ENCODE measurements around the gene OCA2.
"Not testable (repeated sequence)": the region's sequence is repeated elsewhere in the genome, so short reads cannot be mapped to it uniquely, and the experiment has no call there.

OCA2 gene

GRCh38 chr15:27958911-27959578 lies 140.1 kb downstream of the OCA2 start:
- no peak overlapping the region for H3K18ac ChIP-seq (ENCODE audit: low read length)
- no peak overlapping the region for H4K8ac ChIP-seq (ENCODE audit: low read depth, low read length)
- no peaks in the 10 kb centered on the region for H3K79me1 ChIP-seq (ENCODE audit: low read length)
- no peaks in the 10 kb centered on the region for H3K79me2 ChIP-seq (ENCODE audit: control insufficient read depth, insufficient read depth, low read length, poor library complexity)
- no peaks in the 10 kb centered on the region for H3K27me3 ChIP-seq (ENCODE audit: insufficient read depth, low read length)
- no peak overlapping the region for H2AFZ ChIP-seq (ENCODE audit: insufficient read depth, low read length, poor library complexity)
- no peak overlapping the region for H3K4me2 ChIP-seq (ENCODE audit: low read length)
- H4K12ac ChIP-seq (ENCODE audit: low read depth, low read length), result no peak overlapping the region
- H2AK5ac ChIP-seq (ENCODE audit: low read length), result no peak overlapping the region
- no peak for DNase-seq
- H3K4ac ChIP-seq (ENCODE audit: low read depth, low read length), result no peak overlapping the region
- WGBS (ENCODE audit: extremely low coverage, insufficient coverage, insufficient read length), result no CpG with 5 or more reads among the region's 10 CpGs
- H2BK120ac ChIP-seq (ENCODE audit: insufficient read depth, low read length, poor library complexity), result no peak overlapping the region
- H3K4me1 ChIP-seq (ENCODE audit: control insufficient read depth in 1 of 2, insufficient read depth in 2 of 2, low read length in 2 of 2), result no peaks in the 10 kb centered on the region
- H3K36me3 ChIP-seq (ENCODE audit: control insufficient read depth in 1 of 2, insufficient read depth in 2 of 2, low read length in 2 of 2), result no peaks in the 10 kb centered on the region
- H3K23ac ChIP-seq (ENCODE audit: low read length), result no peak overlapping the region
- no peak overlapping the region for H2BK12ac ChIP-seq (ENCODE audit: low read length)
- no peaks in the 10 kb centered on the region for H3K9me3 ChIP-seq (ENCODE audit: insufficient read depth, low read depth, low read length)
- no peak overlapping the region for H3K9ac ChIP-seq (ENCODE audit: low read length)
- no peak overlapping the region for H3K14ac ChIP-seq (ENCODE audit: low read length)
- no peak overlapping the region for H3K27ac ChIP-seq (ENCODE audit: low read depth, low read length)
- no peak overlapping the region for H3K4me3 ChIP-seq (ENCODE audit: low read depth, low read length)
- no peak overlapping the region for H4K91ac ChIP-seq (ENCODE audit: low read depth, low read length)
- no peak overlapping the region for H2BK5ac ChIP-seq (ENCODE audit: low read depth, low read length, poor library complexity)

DNA sequence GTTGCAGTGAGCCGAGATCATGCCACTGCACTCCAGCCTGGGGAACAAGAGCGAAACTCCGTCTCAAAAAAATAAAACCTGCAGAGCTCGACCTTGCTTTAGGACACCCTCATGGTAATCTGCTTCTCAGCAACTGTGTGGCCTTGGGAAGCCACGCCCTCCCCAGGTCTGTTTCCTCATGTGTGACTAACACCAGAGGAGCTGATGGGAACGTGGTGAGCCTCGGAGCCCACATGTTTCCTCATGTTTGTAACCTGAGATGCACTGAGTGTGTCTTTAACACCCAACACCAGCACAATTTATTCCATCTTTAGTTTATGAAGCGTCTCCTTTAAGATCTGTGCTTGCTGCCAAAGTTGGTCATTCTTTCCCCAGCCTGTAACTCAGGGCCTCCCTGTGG lies 142.8 kb downstream of the OCA2 start:
- H4K91ac ChIP-seq (ENCODE audit: low read depth, low read length), result no peak overlapping the region
- no peak overlapping the region for H2AK5ac ChIP-seq (ENCODE audit: low read length)
- H3K4me1 ChIP-seq (ENCODE audit: control insufficient read depth in 1 of 2, insufficient read depth in 2 of 2, low read length in 2 of 2), result no peaks in the 10 kb centered on the region
- H3K18ac ChIP-seq (ENCODE audit: low read length), result no peak overlapping the region
- H3K9ac ChIP-seq (ENCODE audit: low read length), result no peak overlapping the region
- no peak overlapping the region for H2BK5ac ChIP-seq (ENCODE audit: low read depth, low read length, poor library complexity)
- H4K12ac ChIP-seq (ENCODE audit: low read depth, low read length), result peak overlapping the region; percentile 81
- no peak overlapping the region for H3K4me3 ChIP-seq (ENCODE audit: low read depth, low read length)
- no peak overlapping the region for H3K27ac ChIP-seq (ENCODE audit: low read depth, low read length)
- H3K23ac ChIP-seq (ENCODE audit: low read length), result no peak overlapping the region
- H3K36me3 ChIP-seq (ENCODE audit: control insufficient read depth in 1 of 2, insufficient read depth in 2 of 2, low read length in 2 of 2), result no peaks in the 10 kb centered on the region
- no peaks in the 10 kb centered on the region for H3K79me2 ChIP-seq (ENCODE audit: control insufficient read depth, insufficient read depth, low read length, poor library complexity)
- no peak overlapping the region for H2BK120ac ChIP-seq (ENCODE audit: insufficient read depth, low read length, poor library complexity)
- no peaks in the 10 kb centered on the region for H3K79me1 ChIP-seq (ENCODE audit: low read length)
- no peaks in the 10 kb centered on the region for H3K27me3 ChIP-seq (ENCODE audit: insufficient read depth, low read length)
- no peak overlapping the region for H3K4ac ChIP-seq (ENCODE audit: low read depth, low read length)
- H2AFZ ChIP-seq (ENCODE audit: insufficient read depth, low read length, poor library complexity), result no peak overlapping the region
- H3K4me2 ChIP-seq (ENCODE audit: low read length), result no peak overlapping the region
- no peaks in the 10 kb centered on the region for H3K9me3 ChIP-seq (ENCODE audit: insufficient read depth, low read depth, low read length)
- no peak overlapping the region for H4K8ac ChIP-seq (ENCODE audit: low read depth, low read length)
- no peak overlapping the region for H3K14ac ChIP-seq (ENCODE audit: low read length)
- no peak for DNase-seq
- no CpG with 5 or more reads among the region's 8 CpGs for WGBS (ENCODE audit: extremely low coverage, insufficient coverage, insufficient read length)
- no peak overlapping the region for H2BK12ac ChIP-seq (ENCODE audit: low read length)

GRCh38 chr15:27955087-27955486 lies 144.0 kb downstream of the OCA2 start:
- Histone ChIP-seq H3K4ac (ENCODE audit: low read depth, low read length) (no peak overlapping the region), H3K9me3 (ENCODE audit: insufficient read depth, low read depth, low read length) (peaks cover 2% of the 10 kb centered on the region), H2AFZ (ENCODE audit: insufficient read depth, low read length, poor library complexity) (no peak overlapping the region), H3K36me3 (ENCODE audit: control insufficient read depth in 1 of 2, insufficient read depth in 2 of 2, low read length in 2 of 2) (no peaks in the 10 kb centered on the region), H2BK120ac (ENCODE audit: insufficient read depth, low read length, poor library complexity) (no peak overlapping the region), H4K12ac (ENCODE audit: low read depth, low read length) (no peak overlapping the region), H4K91ac (ENCODE audit: low read depth, low read length) (no peak overlapping the region), H2AK5ac (ENCODE audit: low read length) (no peak overlapping the region), H3K79me2 (ENCODE audit: control insufficient read depth, insufficient read depth, low read length, poor library complexity) (no peaks in the 10 kb centered on the region), H3K4me3 (ENCODE audit: low read depth, low read length) (no peak overlapping the region), H3K23ac (ENCODE audit: low read length) (no peak overlapping the region), H3K79me1 (ENCODE audit: low read length) (no peaks in the 10 kb centered on the region), H3K4me2 (ENCODE audit: low read length) (no peak overlapping the region), H2BK12ac (ENCODE audit: low read length) (no peak overlapping the region), H3K14ac (ENCODE audit: low read length) (no peak overlapping the region), H3K9ac (ENCODE audit: low read length) (no peak overlapping the region), H3K4me1 (ENCODE audit: control insufficient read depth in 1 of 2, insufficient read depth in 2 of 2, low read length in 2 of 2) (no peaks in the 10 kb centered on the region), H3K27ac (ENCODE audit: low read depth, low read length) (no peak overlapping the region), H3K18ac (ENCODE audit: low read length) (no peak overlapping the region), H3K27me3 (ENCODE audit: insufficient read depth, low read length) (no peaks in the 10 kb centered on the region), H2BK5ac (ENCODE audit: low read depth, low read length, poor library complexity) (no peak overlapping the region), H4K8ac (ENCODE audit: low read depth, low read length) (no peak overlapping the region)
- WGBS (ENCODE audit: extremely low coverage, insufficient coverage, insufficient read length), result no CpG with 5 or more reads among the region's 10 CpGs
- DNase-seq, result no peak

GRCh38 chr15:27952593-27952992 lies 146.5 kb downstream of the OCA2 start:
- H3K14ac ChIP-seq (ENCODE audit: low read length); H3K4me2 ChIP-seq (ENCODE audit: low read length); H3K79me1 ChIP-seq (ENCODE audit: low read length); H4K91ac ChIP-seq (ENCODE audit: low read depth, low read length); H3K79me2 ChIP-seq (ENCODE audit: control insufficient read depth, insufficient read depth, low read length, poor library complexity); H4K12ac ChIP-seq (ENCODE audit: low read depth, low read length); H3K18ac ChIP-seq (ENCODE audit: low read length); H3K4me1 ChIP-seq (ENCODE audit: control insufficient read depth in 1 of 2, insufficient read depth in 2 of 2, low read length in 2 of 2); DNase-seq; H3K27ac ChIP-seq (ENCODE audit: low read depth, low read length); H3K4ac ChIP-seq (ENCODE audit: low read depth, low read length); H2BK12ac ChIP-seq (ENCODE audit: low read length); H2BK5ac ChIP-seq (ENCODE audit: low read depth, low read length, poor library complexity); H2AK5ac ChIP-seq (ENCODE audit: low read length); H2AFZ ChIP-seq (ENCODE audit: insufficient read depth, low read length, poor library complexity); H3K27me3 ChIP-seq (ENCODE audit: insufficient read depth, low read length); H4K8ac ChIP-seq (ENCODE audit: low read depth, low read length); H3K9me3 ChIP-seq (ENCODE audit: insufficient read depth, low read depth, low read length); H3K9ac ChIP-seq (ENCODE audit: low read length); H2BK120ac ChIP-seq (ENCODE audit: insufficient read depth, low read length, poor library complexity); H3K23ac ChIP-seq (ENCODE audit: low read length); H3K4me3 ChIP-seq (ENCODE audit: low read depth, low read length); H3K36me3 ChIP-seq (ENCODE audit: control insufficient read depth in 1 of 2, insufficient read depth in 2 of 2, low read length in 2 of 2): not testable (repeated sequence)
- no CpG with 5 or more reads among the region's 6 CpGs for WGBS (ENCODE audit: extremely low coverage, insufficient coverage, insufficient read length)

Measured in trophoblast cell (in vitro differentiated cells and primary cell).